Lower leg skin (tissue), 4 donors: ENCODE data around the gene NR6A1. TPM values are rescaled to one million over a fixed set of nuclear protein-coding genes. Genes with fewer than 3 reads are reported as not detected.

ENCODE experiments used
- DNase-seq, 2 donors: peaks; one replicate each; pipeline ENCODE4 v3.0.0-alpha.2; 2019; ENCODE audit warnings: low spot score in 2 of 2
- H3K4me3 ChIP-seq: fragments of 200-600 bp; sonication (generic); 2 replicates; pipeline ENCODE4 v1.5.1; 2017; ENCODE audit warnings: mild to moderate bottlenecking, low read depth; ENCODE audit not compliant: poor library complexity, severe bottlenecking
- CTCF ChIP-seq, 3 donors: fragments of 450-650 bp; IDR thresholded peaks; one replicate each; pipeline ENCODE4 v1.5.1; 2016; ENCODE audit warnings: antibody characterized with exemption in 3 of 3, mild to moderate bottlenecking in 3 of 3, moderate library complexity in 2 of 3
- POLR2A ChIP-seq, 2 donors: fragments of 450-650 bp; IDR thresholded peaks; one replicate each; pipeline ENCODE4 v1.6.1; 2016 to 2017; ENCODE audit warnings: antibody characterized with exemption in 2 of 2, mild to moderate bottlenecking in 1 of 2, moderate library complexity in 1 of 2
- WGBS, 2 donors: methylation state at CpG; one replicate each; pipeline ENCODE4 v1.1.5; 2018; 5-methylcytosine and 5-hydroxymethylcytosine counted together
- intact Hi-C: fragments of 100-400 bp; cut with DNase I; formaldehyde crosslinking; loops from one replicate; pipeline ENCODE4 v1.15.0; 2023; ENCODE audit warnings: low total_unique reads
- total RNA-seq, 4 donors: library from RNA; depleted of rRNA; stranded (reverse); fragments of >200 nt; gene quantifications; one replicate each; pipeline ENCODE4 v1.1.0, GENCODE V29; 2016

The NR6A1 gene
- total RNA-seq, 4 donors from 2014 or later, result 3.0 to 4.9 (median 3.8) TPM

GRCh38 chr9:124697326-124698200 lies 73.5 kb downstream of the NR6A1 start:
- intact Hi-C loops, result no loop called here
- 78 to 80% methylated on average over 5 of the region's 5 CpGs for WGBS, 2 donors
- TF ChIP-seq POLR2A (IDR thresholded peaks at IDR 0.05) (no peak), CTCF (IDR thresholded peaks at IDR 0.05) (no peak)
- no peak overlapping the region for H3K4me3 ChIP-seq
- no peak for DNase-seq

- TF ChIP-seq POLR2A (IDR thresholded peaks at IDR 0.05) (no peak), CTCF (IDR thresholded peaks at IDR 0.05) (no peak)
- H3K4me3 ChIP-seq, result no peak overlapping the region
- WGBS, 2 donors, result 77 to 84% methylated on average over 3 of the region's 3 CpGs
- intact Hi-C loops, result no loop called here
- DNase-seq, result no peak
Observed at GRCh38 chr9:124696101-124696500, 75.0 kb downstream of the NR6A1 start.

- TF ChIP-seq CTCF (IDR thresholded peaks at IDR 0.05) (no peak), POLR2A (IDR thresholded peaks at IDR 0.05) (no peak)
- 89 to 91% methylated on average over 16 of the region's 16 CpGs for WGBS, 2 donors
- DNase-seq, result no peak
- H3K4me3 ChIP-seq, result no peak overlapping the region
- intact Hi-C loops, result no loop called here
Observed at GRCh38 chr9:124695280-124695890, 75.7 kb downstream of the NR6A1 start.

GRCh38 chr9:124694414-124695279 lies 76.5 kb downstream of the NR6A1 start:
- intact Hi-C loops, result no loop called here
- TF ChIP-seq POLR2A (IDR thresholded peaks at IDR 0.05) (no peak), CTCF (IDR thresholded peaks at IDR 0.05) (no peak)
- 76 to 79% methylated on average over 3 of the region's 3 CpGs for WGBS, 2 donors
- H3K4me3 ChIP-seq, result no peak overlapping the region
- no peak for DNase-seq

GRCh38 chr9:124693403-124693802 lies 77.7 kb downstream of the NR6A1 start:
- intact Hi-C loops, result no loop called here
- WGBS, 2 donors, result 87 to 92% methylated on average over 3 of the region's 3 CpGs
- TF ChIP-seq POLR2A (IDR thresholded peaks at IDR 0.05) (no peak), CTCF (IDR thresholded peaks at IDR 0.05) (no peak)

More at GRCh38 chr9:124693403-124693802, 77.7 kb downstream of the NR6A1 start:
- DNase-seq, result no peak
- H3K4me3 ChIP-seq, result no peak overlapping the region
